ENCODE data around the gene RHOBTB1.
"Not testable (repeated sequence)": the region's sequence is repeated elsewhere in the genome, so short reads cannot be mapped to it uniquely, and the experiment has no call there.

Gene RHOBTB1

DNA sequence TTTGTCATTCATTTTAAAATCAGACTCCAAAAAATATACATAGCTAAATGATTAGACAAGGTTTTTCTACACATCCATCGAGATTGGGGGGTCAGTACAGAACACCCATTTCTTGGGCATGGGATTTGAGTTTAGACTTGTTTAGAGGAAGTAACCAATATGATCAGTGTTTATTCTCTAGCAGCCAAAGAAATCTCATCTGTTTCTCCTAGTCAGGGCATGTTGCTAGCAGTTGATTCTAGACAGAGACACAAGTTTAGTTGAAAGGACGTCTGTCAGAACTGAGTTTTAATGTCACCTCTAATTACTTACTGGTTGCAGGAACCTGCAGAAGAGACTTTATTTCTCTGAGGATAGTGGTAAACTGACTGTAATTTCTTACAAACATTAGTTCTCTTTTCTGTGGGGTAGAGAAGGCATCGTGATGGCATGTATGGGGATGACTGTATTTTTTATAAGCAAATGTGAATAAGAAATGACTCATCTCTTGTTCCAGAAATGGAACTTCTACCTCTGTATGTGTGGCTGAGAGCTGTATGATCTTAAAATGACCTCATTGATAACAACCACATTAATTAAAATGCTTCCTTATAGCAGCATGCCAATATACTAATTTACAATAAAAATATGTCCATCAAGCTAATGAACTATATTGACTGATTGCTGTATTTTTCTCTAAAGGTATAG is 30.6 kb upstream of the RHOBTB1 start:
- H3K9ac ChIP-seq: no peak overlapping the region
- H4K20me1 ChIP-seq (ENCODE audit: insufficient read depth): no peaks in the 10 kb centered on the region
- no peaks in the 10 kb centered on the region for H3K27me3 ChIP-seq (ENCODE audit: insufficient read depth, low read depth)
- TF ChIP-seq, protein P1, sequence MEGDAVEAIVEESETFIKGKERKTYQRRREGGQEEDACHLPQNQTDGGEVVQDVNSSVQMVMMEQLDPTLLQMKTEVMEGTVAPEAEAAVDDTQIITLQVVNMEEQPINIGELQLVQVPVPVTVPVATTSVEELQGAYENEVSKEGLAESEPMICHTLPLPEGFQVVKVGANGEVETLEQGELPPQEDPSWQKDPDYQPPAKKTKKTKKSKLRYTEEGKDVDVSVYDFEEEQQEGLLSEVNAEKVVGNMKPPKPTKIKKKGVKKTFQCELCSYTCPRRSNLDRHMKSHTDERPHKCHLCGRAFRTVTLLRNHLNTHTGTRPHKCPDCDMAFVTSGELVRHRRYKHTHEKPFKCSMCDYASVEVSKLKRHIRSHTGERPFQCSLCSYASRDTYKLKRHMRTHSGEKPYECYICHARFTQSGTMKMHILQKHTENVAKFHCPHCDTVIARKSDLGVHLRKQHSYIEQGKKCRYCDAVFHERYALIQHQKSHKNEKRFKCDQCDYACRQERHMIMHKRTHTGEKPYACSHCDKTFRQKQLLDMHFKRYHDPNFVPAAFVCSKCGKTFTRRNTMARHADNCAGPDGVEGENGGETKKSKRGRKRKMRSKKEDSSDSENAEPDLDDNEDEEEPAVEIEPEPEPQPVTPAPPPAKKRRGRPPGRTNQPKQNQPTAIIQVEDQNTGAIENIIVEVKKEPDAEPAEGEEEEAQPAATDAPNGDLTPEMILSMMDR (conservative IDR thresholded peaks at IDR 0.05; ENCODE audit: low read depth, low read length): no peak
- no peak overlapping the region for H3K4me2 ChIP-seq
- no peak overlapping the region for H3K4me3 ChIP-seq (IDR thresholded peaks at IDR 0.05; ENCODE audit: insufficient read depth, low read depth, low read length)
- H3K36me3 ChIP-seq (ENCODE audit: insufficient read depth): no peaks in the 10 kb centered on the region
- H2AFZ ChIP-seq (ENCODE audit: low read depth): no peak overlapping the region
- no peaks in the 10 kb centered on the region for H3K4me1 ChIP-seq (ENCODE audit: low read depth, poor library complexity, severe bottlenecking)
- H3K27ac ChIP-seq: no peak overlapping the region
- H3K79me2 ChIP-seq (ENCODE audit: insufficient read depth, low read depth): no peaks in the 10 kb centered on the region

DNA sequence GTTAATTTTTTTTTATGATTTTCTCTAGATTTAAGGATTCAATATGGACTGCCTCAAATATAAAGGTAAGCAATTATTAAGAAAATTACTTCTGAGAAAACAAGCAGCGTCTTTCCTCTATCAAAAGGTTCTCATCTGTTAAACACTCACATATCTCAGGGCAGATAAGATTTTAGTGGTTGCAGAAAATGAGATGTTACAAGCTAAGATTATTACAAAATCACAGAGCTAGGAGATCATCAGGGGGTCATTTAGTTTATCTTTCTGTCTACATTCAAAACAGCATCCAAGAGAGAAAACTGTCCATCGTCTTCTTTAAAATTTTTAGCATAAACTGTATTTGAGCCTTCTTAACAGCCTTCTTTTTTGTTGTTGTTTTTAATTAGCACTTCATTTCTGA is 29.1 kb upstream of the RHOBTB1 start:
- Histone ChIP-seq H3K36me3 (ENCODE audit: insufficient read depth) (no peaks in the 10 kb centered on the region), H3K27ac (no peak overlapping the region), H3K79me2 (ENCODE audit: insufficient read depth, low read depth) (no peaks in the 10 kb centered on the region), H3K4me1 (ENCODE audit: low read depth, poor library complexity, severe bottlenecking) (peaks cover 3% of the 10 kb centered on the region), H3K4me3 (IDR thresholded peaks at IDR 0.05; ENCODE audit: insufficient read depth, low read depth, low read length) (no peak overlapping the region), H4K20me1 (ENCODE audit: insufficient read depth) (no peaks in the 10 kb centered on the region), H2AFZ (ENCODE audit: low read depth) (no peak overlapping the region), H3K27me3 (ENCODE audit: insufficient read depth, low read depth) (no peaks in the 10 kb centered on the region), H3K4me2 (no peak overlapping the region), H3K9ac (no peak overlapping the region)
- TF ChIP-seq, protein P1 (conservative IDR thresholded peaks at IDR 0.05; ENCODE audit: low read depth, low read length): no peak

DNA sequence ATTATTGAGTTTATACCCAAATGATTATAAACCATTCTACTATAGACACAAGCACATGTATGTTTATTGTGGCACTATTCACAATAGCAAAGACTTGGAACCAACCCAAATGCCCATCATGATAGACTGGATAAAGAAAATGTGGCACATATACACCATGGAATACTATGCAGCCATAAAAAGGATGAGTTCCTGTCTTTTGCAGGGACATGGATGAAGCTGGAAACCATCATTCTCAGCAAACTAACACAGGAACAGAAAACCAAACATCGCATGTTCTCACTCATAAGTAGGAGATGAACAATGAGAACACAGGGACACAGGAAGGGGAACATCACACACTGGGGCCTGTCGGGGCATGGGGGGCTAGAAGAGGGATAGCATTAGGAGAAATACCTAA is 28.2 kb upstream of the RHOBTB1 start:
- not testable (repeated sequence) for H2AFZ ChIP-seq (ENCODE audit: low read depth); H3K4me3 ChIP-seq (IDR thresholded peaks at IDR 0.05; ENCODE audit: insufficient read depth, low read depth, low read length); H3K4me2 ChIP-seq; H3K36me3 ChIP-seq (ENCODE audit: insufficient read depth); H3K79me2 ChIP-seq (ENCODE audit: insufficient read depth, low read depth); H3K9ac ChIP-seq; H4K20me1 ChIP-seq (ENCODE audit: insufficient read depth); H3K27me3 ChIP-seq (ENCODE audit: insufficient read depth, low read depth); H3K27ac ChIP-seq
- peaks cover 12% of the 10 kb centered on the region for H3K4me1 ChIP-seq (ENCODE audit: low read depth, poor library complexity, severe bottlenecking)

DNA sequence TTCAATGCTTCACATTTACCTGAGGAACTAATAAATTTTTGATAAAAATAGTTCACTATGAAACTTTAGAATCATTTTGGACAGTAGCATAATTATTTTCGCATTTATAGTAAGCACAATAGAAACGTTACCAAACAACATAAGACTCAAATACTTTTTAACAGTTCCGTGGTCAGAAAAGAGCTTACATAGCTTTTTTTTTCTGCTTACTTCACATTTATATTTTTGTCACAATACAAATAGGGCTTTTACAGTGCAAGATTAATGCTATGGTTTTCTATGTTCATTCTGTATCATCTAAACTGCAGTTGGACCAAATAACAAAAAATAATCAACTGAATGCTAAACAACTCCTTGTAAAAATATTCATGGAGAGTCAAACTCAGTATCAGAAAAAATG is 26.5 kb upstream of the RHOBTB1 start:
- H3K36me3 ChIP-seq (ENCODE audit: insufficient read depth): no peaks in the 10 kb centered on the region
- H3K4me1 ChIP-seq (ENCODE audit: low read depth, poor library complexity, severe bottlenecking): peaks cover 12% of the 10 kb centered on the region
- H3K4me2 ChIP-seq: no peak overlapping the region
- H4K20me1 ChIP-seq (ENCODE audit: insufficient read depth): no peaks in the 10 kb centered on the region
- H3K27me3 ChIP-seq (ENCODE audit: insufficient read depth, low read depth): no peaks in the 10 kb centered on the region
- H2AFZ ChIP-seq (ENCODE audit: low read depth): no peak overlapping the region
- H3K4me3 ChIP-seq (IDR thresholded peaks at IDR 0.05; ENCODE audit: insufficient read depth, low read depth, low read length): no peak overlapping the region
- H3K27ac ChIP-seq: no peak overlapping the region
- H3K9ac ChIP-seq: no peak overlapping the region
- TF ChIP-seq, protein P1 (conservative IDR thresholded peaks at IDR 0.05; ENCODE audit: low read depth, low read length): no peak
- H3K79me2 ChIP-seq (ENCODE audit: insufficient read depth, low read depth): no peaks in the 10 kb centered on the region

DNA sequence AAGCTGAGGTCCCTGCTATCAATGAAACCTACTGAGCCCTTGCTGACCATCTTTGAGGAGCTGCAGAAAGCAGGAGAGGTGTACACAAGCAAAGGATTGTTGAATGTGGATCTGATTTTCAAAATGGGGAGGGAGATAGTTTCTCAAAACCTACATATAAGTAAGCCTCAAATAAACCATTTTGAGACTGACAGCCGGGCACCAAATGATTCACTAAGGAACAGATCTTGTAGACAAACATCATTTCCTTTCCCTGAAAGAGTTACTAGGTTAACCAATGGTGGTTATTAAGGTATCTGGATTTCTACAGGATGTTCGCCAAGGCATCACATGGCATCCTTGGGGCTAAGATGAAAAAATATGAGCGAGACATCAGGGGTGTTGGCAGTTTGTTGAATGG is 24.5 kb upstream of the RHOBTB1 start:
- Histone ChIP-seq H3K4me3 (IDR thresholded peaks at IDR 0.05; ENCODE audit: insufficient read depth, low read depth, low read length) (no peak overlapping the region), H2AFZ (ENCODE audit: low read depth) (no peak overlapping the region), H3K4me2 (no peak overlapping the region), H3K79me2 (ENCODE audit: insufficient read depth, low read depth) (no peaks in the 10 kb centered on the region), H3K9ac (no peak overlapping the region), H4K20me1 (ENCODE audit: insufficient read depth) (no peaks in the 10 kb centered on the region), H3K27me3 (ENCODE audit: insufficient read depth, low read depth) (no peaks in the 10 kb centered on the region), H3K4me1 (ENCODE audit: low read depth, poor library complexity, severe bottlenecking) (peaks cover 23% of the 10 kb centered on the region), H3K27ac (no peak overlapping the region), H3K36me3 (ENCODE audit: insufficient read depth) (no peaks in the 10 kb centered on the region)
- TF ChIP-seq, protein P1 (conservative IDR thresholded peaks at IDR 0.05; ENCODE audit: low read depth, low read length): no peak
